Urinary bladder (tissue), 4 donors: ENCODE measurements around the gene CDKN2D. TPM values are rescaled to one million over a fixed set of nuclear protein-coding genes. Genes with fewer than 3 reads are reported as not detected.
"Not testable (repeated sequence)": the region's sequence is repeated elsewhere in the genome, so short reads cannot be mapped to it uniquely, and the experiment has no call there.

Source experiments
- DNase-seq: peaks from one replicate; pipeline ENCODE4 v3.0.0-alpha.2; 2015; ENCODE audit errors: extremely low spot score
- H3K27ac ChIP-seq: one replicate; pipeline ENCODE4 v1.5.1; 2013; ENCODE audit warnings: low read depth, mild to moderate bottlenecking, moderate library complexity
- H3K36me3 ChIP-seq: one replicate; pipeline ENCODE4 v1.6.1; 2013; ENCODE audit warnings: mild to moderate bottlenecking, moderate library complexity; ENCODE audit not compliant: insufficient read depth
- H3K4me1 ChIP-seq: one replicate; pipeline ENCODE4 v1.6.1; 2013; ENCODE audit warnings: mild to moderate bottlenecking, moderate library complexity; ENCODE audit not compliant: insufficient read depth
- H3K4me3 ChIP-seq: one replicate; pipeline ENCODE4 v1.5.1; 2013; ENCODE audit warnings: low read depth, low read length
- WGBS: extraction: QIAGEN DNeasy Blood & Tissue Kit; methylation state at CpG from one replicate; pipeline ENCODE4 v1.1.7; 2013; 5-methylcytosine and 5-hydroxymethylcytosine counted together
- polyA plus RNA-seq: library from polyadenylated mRNA; stranded (reverse); fragments of 200-250 nt; gene quantifications from one replicate; pipeline ENCODE4 v1.2.3, GENCODE V29; 2013
- total RNA-seq: library from RNA; depleted of rRNA; stranded (reverse); fragments of >200 nt; gene quantifications from one replicate; pipeline ENCODE4 v1.2.3, GENCODE V29; 2014
- donor health status: healthy with polysubstance abuse.
- donor health status: healthy.

The CDKN2D gene
- total and polyA plus RNA-seq, 2 donors, result 6.2 to 24.7 TPM

GRCh38 chr19:10553087-10553667 lies 15.6 kb downstream of the CDKN2D start:
- H3K4me1 ChIP-seq, result no peaks in the 10 kb centered on the region
- no peak overlapping the region for H3K4me3 ChIP-seq
- no peak for DNase-seq
- WGBS, result 71% methylated on average over 13 of the region's 13 CpGs
- no peak overlapping the region for H3K27ac ChIP-seq
- peaks cover 3% of the 10 kb centered on the region for H3K36me3 ChIP-seq

GRCh38 chr19:10552510-10553053 lies 16.2 kb downstream of the CDKN2D start:
- no peak overlapping the region for H3K27ac ChIP-seq
- peaks cover 3% of the 10 kb centered on the region for H3K36me3 ChIP-seq
- no peaks in the 10 kb centered on the region for H3K4me1 ChIP-seq
- no peak overlapping the region for H3K4me3 ChIP-seq
- WGBS, result 80% methylated on average over 12 of the region's 12 CpGs
- no peak for DNase-seq

DNA sequence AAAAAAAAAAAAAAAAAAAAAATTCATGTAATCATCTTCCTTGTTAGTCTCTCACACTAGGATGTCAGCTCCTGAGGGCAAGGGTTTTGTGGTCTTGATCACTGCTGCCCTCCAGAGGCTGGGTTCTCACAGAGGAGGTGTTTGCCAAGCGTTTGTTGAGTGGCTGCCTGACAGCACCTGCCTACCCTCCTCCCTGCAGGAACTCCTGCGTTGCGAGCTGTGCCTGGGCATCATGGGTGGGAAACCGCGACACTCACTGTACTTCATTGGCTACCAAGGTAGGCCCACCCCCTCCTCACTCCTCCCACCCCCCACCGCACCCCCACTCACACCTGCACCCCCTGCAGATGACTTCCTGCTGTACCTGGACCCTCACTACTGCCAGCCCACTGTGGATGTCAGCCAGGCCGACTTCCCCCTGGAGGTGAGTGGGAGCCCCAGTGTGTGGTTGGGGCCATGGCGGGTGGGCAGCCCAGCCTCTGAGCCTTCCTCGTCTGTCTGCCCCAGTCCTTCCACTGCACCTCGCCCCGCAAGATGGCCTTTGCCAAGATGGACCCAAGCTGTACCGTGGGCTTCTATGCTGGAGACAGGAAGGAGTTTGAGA lies 17.0 kb downstream of the CDKN2D start:
- Histone ChIP-seq H3K36me3 (peaks cover 3% of the 10 kb centered on the region), H3K4me3 (no peak overlapping the region), H3K4me1 (no peaks in the 10 kb centered on the region), H3K27ac (no peak overlapping the region)
- 93% methylated on average over 12 of the region's 12 CpGs for WGBS
- DNase-seq, result no peak

DNA sequence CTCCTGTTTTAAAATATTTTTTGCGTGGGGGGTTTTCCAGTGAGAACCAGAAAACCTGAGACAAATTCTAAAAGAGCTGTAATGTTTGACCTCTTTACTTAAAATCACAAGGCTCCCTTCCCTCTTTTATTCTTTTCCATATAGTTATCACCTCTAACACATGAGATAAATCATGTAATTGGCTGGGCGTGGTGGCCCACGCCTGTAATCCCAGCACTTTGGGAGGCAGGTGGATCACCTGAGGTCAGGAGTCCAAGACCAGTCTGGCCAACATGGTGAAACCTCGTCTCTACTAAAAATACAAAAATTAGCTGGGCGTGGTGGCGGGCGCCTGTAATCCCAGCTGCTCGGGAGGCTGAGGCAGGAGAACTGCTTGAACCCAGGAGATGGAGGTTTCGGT lies 17.8 kb downstream of the CDKN2D start:
- not testable (repeated sequence) for H3K4me1 ChIP-seq, DNase-seq, H3K4me3 ChIP-seq, H3K36me3 ChIP-seq, H3K27ac ChIP-seq
- 96% methylated on average over 9 of the region's 9 CpGs for WGBS

DNA sequence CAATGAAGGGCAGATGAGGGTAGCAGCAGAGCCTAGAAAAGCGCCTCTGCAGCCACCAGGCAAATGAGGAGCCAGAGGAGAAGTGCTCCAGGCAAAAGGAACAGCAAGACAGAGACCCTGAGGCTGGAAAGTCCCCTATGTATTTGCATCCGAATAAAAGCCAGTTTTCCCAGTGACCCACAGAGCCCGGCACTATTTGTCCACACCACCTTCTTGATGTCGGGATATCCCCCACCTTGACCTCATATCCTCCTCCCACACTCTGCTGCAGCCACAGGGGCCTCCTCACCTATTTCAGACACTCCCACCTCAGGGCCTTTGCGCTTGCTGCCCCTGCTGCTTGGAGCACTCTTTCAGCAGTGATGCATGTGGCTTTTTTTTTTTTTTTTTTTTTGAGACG lies 18.4 kb downstream of the CDKN2D start:
- Histone ChIP-seq H3K36me3 (peaks cover 3% of the 10 kb centered on the region), H3K27ac (no peak overlapping the region), H3K4me3 (no peak overlapping the region), H3K4me1 (no peaks in the 10 kb centered on the region)
- WGBS, result 95% methylated on average over 6 of the region's 6 CpGs
- DNase-seq, result no peak

GRCh38 chr19:10549733-10550132 lies 19.0 kb downstream of the CDKN2D start:
- peaks cover under 1% of the 10 kb centered on the region for H3K4me1 ChIP-seq
- no peak overlapping the region for H3K27ac ChIP-seq
- WGBS, result 87% methylated on average over 7 of the region's 7 CpGs
- H3K4me3 ChIP-seq, result no peak overlapping the region
- no peak for DNase-seq
- H3K36me3 ChIP-seq, result peaks cover 3% of the 10 kb centered on the region

- 96% methylated on average over 18 of the region's 18 CpGs for WGBS
- H3K27ac ChIP-seq, result no peak overlapping the region
- peaks cover 2% of the 10 kb centered on the region for H3K4me1 ChIP-seq
- no peak for DNase-seq
- no peak overlapping the region for H3K4me3 ChIP-seq
- peaks cover 3% of the 10 kb centered on the region for H3K36me3 ChIP-seq
These were observed 20.0 kb downstream of the CDKN2D start for GRCh38 chr19:10548746-10549276.

- Histone ChIP-seq H3K27ac (no peak overlapping the region), H3K36me3 (peaks cover 3% of the 10 kb centered on the region), H3K4me3 (no peak overlapping the region), H3K4me1 (peaks cover 2% of the 10 kb centered on the region)
- DNase-seq, result no peak
- WGBS, result 91% methylated on average over 17 of the region's 17 CpGs
These were observed 22.0 kb downstream of the CDKN2D start for GRCh38 chr19:10546817-10547216.

DNA sequence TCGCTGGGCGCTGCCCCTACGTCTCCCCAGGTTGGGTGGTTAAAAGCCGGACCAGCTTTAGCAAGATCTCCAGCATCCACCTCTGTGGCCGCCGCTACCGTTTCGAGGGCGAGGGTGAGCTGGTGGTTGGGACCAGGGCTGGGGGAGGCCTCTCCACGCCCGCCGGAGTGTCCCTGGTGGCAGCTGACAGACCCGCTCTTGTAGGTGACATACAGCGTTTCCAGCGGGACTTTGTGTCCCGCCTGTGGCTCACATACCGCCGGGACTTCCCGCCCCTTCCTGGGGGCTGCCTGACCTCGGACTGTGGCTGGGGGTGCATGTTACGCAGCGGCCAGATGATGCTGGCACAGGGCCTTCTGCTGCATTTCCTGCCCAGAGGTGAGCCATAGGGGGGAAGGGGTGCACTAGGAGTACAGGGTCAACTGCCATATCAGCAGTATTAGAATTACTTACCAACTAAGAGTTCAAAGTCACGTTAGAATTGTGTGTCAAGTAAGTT lies 24.0 kb downstream of the CDKN2D start:
- no peak for DNase-seq

DNA sequence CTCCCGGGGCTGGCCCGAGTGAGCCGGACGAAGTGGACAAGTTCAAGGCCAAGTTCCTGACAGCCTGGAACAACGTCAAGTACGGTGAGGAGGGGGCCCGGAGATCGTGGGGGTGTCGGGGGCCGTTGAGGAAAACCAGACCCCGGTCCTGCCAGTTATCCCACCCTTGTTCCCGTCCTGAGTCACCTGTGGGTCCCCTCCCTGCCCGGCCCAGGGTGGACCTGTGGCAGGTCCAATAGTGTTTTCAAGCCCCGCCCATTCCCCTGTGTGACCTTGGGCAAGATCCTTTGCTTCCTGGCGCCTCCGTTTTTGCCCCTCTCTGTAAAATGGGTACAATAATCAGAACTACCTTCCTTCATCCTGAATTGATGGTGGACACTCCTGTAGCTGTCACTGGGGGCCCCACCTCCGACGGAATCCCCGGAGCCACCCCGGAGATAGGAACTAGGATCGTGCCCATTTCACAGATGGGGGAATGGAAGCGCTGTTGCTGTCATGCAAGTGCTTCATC lies 24.5 kb downstream of the CDKN2D start:
- H3K4me1 ChIP-seq, result peaks cover 2% of the 10 kb centered on the region
- H3K27ac ChIP-seq, result peak overlapping the region; percentile 93
- peak overlapping the region; percentile 93 for H3K4me3 ChIP-seq
- 19% methylated on average over 22 of the region's 22 CpGs for WGBS
- DNase-seq, result no peak
- peaks cover 3% of the 10 kb centered on the region for H3K36me3 ChIP-seq

More for the DNA sequence above, 24.0 kb downstream of the CDKN2D start:
- Histone ChIP-seq H3K4me3 (peak overlapping the region; percentile 93), H3K36me3 (peaks cover 3% of the 10 kb centered on the region), H3K27ac (no peak overlapping the region), H3K4me1 (peaks cover 2% of the 10 kb centered on the region)
- WGBS, result 59% methylated on average over 23 of the region's 23 CpGs

DNA sequence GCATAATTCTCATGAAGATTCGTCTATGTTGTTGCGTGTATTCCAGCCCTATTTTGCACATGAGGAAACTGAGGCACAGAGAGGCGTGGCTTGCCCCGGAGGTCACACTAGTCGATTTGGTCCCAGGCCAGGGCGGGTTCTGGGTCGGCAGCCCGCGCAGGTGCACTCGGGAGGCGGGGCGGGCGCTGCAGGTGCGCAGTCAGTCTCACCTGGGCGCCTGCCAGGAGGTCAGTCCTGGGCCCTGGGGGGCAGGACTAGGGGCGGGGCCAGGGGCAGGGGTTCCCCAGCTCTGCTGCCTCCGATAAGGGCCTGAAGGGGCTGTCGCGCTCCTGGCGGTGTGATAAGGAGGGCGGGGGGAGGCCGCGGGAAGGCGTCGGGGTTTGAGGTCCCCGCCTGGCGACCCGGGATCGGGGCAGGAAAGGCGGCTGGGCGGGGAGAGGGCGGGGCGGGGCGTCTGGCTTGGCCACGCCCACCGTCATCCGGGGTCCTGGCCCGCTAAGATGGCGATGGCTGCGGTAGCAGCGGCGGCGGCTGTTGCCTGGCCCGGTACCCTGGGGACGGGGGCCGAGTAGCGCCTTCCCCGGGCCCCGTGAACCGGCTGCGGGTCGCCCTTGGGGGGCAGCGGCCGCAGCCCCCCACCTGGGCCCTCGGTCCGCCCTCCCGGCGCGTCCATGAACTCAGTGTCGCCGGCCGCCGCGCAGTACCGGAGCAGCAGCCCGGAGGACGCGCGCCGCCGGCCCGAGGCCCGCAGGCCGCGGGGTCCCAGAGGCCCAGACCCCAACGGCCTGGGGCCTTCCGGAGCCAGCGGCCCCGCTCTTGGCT lies 25.1 kb downstream of the CDKN2D start, which contains the start of gene ATG4D:
TSS of gene ATG4D (plus strand) at position 485 of the 822 bp plus-strand sequence. CDS start at position 672, 187 bp downstream.
- no peak for DNase-seq
- Histone ChIP-seq H3K27ac (peak within 1 kb of the TSS; percentile 93), H3K36me3 (peaks cover under 1% of the 10 kb centered on the region), H3K4me3 (peak within 1 kb of the TSS; percentile 93), H3K4me1 (peaks cover 2% of the 10 kb centered on the region)
- WGBS, result under 1% methylated on average over 79 of the region's 79 CpGs

GRCh38 chr19:10543059-10543419 lies 25.7 kb downstream of the CDKN2D start:
- no peak for DNase-seq
- H3K36me3 ChIP-seq, result no peaks in the 10 kb centered on the region
- no peak overlapping the region for H3K27ac ChIP-seq
- WGBS, result 55% methylated on average over 8 of the region's 8 CpGs
- no peak overlapping the region for H3K4me3 ChIP-seq
- H3K4me1 ChIP-seq, result peaks cover 2% of the 10 kb centered on the region

- DNase-seq, H3K36me3 ChIP-seq, H3K4me1 ChIP-seq, H3K4me3 ChIP-seq, H3K27ac ChIP-seq: not testable (repeated sequence)
- 74% methylated on average over 9 of the region's 9 CpGs for WGBS
These were observed 29.8 kb downstream of the CDKN2D start for GRCh38 chr19:10539016-10539415.
